KOPT-K1 (cell line): ENCODE data around the gene TMEM263.
A peak's percentile ranks its signal among the peaks of the same experiment; 100 is the strongest.

Experiments
- H3K27ac ChIP-seq: fragments of 200-600 bp; sonication (generic); 2 replicates; pipeline ENCODE4 v1.5.1; 2016; ENCODE audit warnings: antibody characterized with exemption, mild to moderate bottlenecking, low read depth, low read length; ENCODE audit not compliant: poor library complexity, severe bottlenecking
- H3K36me3 ChIP-seq: fragments of 200-600 bp; sonication (generic); 2 replicates; pipeline ENCODE4 v1.5.1; 2017; ENCODE audit warnings: antibody characterized with exemption, mild to moderate bottlenecking, low read length, moderate library complexity; ENCODE audit not compliant: insufficient read depth
- H3K9me3 ChIP-seq: fragments of 200-600 bp; sonication (generic); 2 replicates; pipeline ENCODE4 v1.5.1; 2017; ENCODE audit warnings: antibody characterized with exemption, low read length, mild to moderate bottlenecking; ENCODE audit not compliant: insufficient read depth, poor library complexity, severe bottlenecking

Gene TMEM263

GRCh38 chr12:106964526-106964925 is 8.8 kb downstream of the TMEM263 start:
- Histone ChIP-seq H3K9me3 (no peaks in the 10 kb centered on the region), H3K27ac (no peak overlapping the region), H3K36me3 (peaks cover 47% of the 10 kb centered on the region)

DNA sequence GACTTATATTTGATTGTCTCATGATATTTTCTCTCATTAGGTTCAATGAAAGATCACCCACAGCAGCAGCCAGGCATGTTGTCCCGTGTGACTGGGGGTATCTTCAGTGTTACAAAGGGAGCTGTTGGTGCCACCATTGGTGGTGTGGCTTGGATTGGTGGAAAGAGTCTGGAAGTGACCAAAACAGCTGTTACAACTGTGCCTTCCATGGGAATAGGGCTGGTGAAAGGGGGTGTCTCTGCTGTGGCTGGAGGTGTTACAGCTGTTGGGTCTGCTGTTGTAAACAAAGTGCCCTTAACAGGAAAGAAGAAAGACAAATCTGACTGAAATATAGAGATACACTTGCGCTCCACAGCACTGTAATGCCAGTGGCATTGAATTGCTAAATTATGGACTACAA is 15.4 kb downstream of the TMEM263 start:
- Histone ChIP-seq H3K9me3 (no peaks in the 10 kb centered on the region), H3K36me3 (peaks cover 68% of the 10 kb centered on the region), H3K27ac (no peak overlapping the region)

GRCh38 chr12:106973545-106973944 is 17.8 kb downstream of the TMEM263 start:
- Histone ChIP-seq H3K36me3 (peaks cover 54% of the 10 kb centered on the region), H3K27ac (no peak overlapping the region), H3K9me3 (no peaks in the 10 kb centered on the region)

DNA sequence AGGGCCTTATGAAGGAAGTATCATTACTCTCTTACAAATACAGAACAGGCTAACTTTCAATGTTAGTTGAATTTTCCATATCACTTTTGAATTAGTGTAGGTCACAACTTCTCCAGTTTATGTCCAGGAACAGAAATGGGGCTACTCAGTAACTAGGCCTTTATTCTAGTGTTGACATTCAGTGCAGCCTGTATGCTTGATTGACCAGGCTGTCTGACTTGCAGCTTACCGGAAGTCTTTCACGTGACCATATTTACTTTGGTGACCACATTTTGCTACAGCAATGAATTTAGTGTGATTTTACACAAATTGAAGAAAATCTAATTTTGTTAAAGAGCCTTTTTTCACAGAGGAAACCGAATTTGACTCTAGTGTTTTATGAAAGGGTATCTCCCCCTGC is 18.8 kb downstream of the TMEM263 start:
- H3K27ac ChIP-seq, result no peak overlapping the region
- H3K9me3 ChIP-seq, result no peaks in the 10 kb centered on the region
- peaks cover 49% of the 10 kb centered on the region for H3K36me3 ChIP-seq

GRCh38 chr12:106975098-106975497 is 19.4 kb downstream of the TMEM263 start:
- peaks cover 49% of the 10 kb centered on the region for H3K36me3 ChIP-seq
- no peaks in the 10 kb centered on the region for H3K9me3 ChIP-seq
- no peak overlapping the region for H3K27ac ChIP-seq

DNA sequence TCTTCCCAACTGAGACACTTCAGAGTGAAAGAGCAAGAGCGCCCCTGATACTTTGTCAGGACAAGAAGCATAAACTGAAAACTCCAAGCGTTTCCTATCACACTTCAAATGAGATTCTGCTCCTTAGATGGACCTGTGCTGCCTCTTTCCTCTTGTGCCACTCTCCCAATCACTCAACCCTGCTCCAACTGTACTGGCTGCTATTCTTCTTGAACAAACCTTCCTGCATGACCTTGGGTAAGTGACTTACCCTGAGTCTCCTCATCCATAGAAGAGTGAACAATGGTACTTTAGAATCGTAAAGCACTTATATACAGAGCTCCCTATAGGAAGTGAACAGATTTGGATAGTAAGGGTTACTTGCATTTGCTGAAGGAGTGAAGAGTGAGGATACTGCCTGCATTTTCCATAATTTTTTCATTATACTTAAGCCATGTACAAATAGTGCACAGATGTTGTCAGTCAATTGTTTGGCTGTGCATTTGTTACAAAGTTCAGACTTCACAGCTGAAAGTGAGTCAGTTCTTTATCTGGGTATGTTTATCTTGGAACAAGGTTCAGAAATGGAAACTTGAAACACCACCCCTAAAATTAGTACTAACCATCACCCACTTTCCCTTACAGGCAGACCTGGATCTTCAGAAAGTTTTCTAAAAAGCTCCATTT is 20.4 kb downstream of the TMEM263 start:
- Histone ChIP-seq H3K9me3 (no peaks in the 10 kb centered on the region), H3K36me3 (peaks cover 42% of the 10 kb centered on the region), H3K27ac (no peak overlapping the region)

DNA sequence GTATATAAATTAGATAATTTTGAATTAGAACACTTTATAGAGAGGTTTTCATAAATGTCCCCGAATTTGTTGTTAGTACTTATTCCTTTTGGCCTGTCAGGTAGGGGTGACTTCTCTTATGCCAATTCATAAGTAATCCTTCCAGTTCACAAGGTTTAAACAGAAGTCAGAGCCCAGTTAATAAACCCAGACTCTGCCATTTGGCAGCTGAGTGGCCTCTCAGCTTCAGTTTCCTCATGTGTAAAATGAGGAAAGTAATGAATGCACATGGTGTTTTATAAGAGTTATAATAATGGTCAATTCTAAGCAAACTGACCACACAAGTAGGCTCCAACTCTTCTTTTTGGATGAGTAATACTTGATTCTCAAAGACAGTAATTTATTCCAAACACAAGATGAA is 21.0 kb downstream of the TMEM263 start:
- H3K9me3 ChIP-seq, result no peaks in the 10 kb centered on the region
- no peak overlapping the region for H3K27ac ChIP-seq
- H3K36me3 ChIP-seq, result peaks cover 37% of the 10 kb centered on the region

DNA sequence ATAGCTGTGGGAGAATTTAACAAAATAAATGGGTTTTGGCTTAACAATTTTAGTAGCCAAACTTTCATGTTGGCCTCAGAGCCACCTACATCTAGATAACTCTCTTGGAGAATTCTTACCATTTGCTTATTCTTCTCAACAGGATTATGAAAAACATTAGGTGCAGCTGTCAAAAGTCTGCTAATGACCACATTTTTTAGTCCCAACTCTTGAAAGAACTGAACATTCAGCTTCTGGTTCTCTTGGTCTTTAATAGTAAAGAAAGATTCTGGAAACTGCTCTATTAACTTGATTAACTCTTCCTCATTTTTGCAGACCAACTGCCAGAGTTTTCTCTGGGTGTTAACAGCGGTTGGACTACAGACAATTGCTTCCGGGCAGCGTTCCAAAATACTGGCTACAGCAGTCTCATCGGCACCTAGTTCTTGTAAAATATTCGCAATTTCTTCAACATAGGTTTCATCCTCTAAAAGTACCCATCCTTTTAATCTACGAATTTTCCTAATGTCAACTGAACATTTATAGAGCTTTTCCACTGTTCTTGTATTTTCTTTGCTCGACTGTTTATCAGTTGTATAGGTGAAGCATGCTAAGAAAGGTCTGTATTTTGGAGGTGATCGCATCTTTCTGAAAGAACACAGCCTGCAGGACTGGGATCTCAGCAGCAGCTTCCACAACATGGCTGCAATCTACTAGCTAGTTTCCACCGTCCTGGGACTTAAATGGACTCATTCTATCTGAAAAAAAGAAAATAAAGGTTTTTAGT is 22.5 kb downstream of the TMEM263 start:
- H3K9me3 ChIP-seq, result no peaks in the 10 kb centered on the region
- no peak overlapping the region for H3K27ac ChIP-seq
- peaks cover 21% of the 10 kb centered on the region for H3K36me3 ChIP-seq

GRCh38 chr12:106980944-106981343 is 25.2 kb downstream of the TMEM263 start:
- Histone ChIP-seq H3K27ac (no peak overlapping the region), H3K9me3 (no peaks in the 10 kb centered on the region), H3K36me3 (peaks cover 10% of the 10 kb centered on the region)

DNA sequence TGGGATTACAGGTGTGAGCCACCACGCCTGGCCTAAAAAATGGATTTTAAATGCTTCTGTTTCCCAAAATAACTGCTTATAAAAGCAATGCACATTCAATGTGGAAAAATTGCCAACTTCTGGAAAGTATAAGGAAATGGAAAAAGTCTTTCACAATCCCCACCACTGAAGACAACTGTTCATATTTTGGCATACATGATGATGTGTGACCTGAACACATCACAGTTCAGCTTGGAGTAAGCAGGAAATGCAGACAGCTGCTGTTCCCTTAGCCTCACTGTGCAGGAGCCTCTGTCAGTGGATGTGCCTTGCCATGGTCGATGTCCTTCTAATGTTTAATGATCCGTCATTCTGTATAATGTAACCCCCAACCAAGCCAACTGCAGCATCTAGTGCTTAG is 26.1 kb downstream of the TMEM263 start:
- Histone ChIP-seq H3K36me3 (peaks cover 7% of the 10 kb centered on the region), H3K27ac (no peak overlapping the region), H3K9me3 (no peaks in the 10 kb centered on the region)

DNA sequence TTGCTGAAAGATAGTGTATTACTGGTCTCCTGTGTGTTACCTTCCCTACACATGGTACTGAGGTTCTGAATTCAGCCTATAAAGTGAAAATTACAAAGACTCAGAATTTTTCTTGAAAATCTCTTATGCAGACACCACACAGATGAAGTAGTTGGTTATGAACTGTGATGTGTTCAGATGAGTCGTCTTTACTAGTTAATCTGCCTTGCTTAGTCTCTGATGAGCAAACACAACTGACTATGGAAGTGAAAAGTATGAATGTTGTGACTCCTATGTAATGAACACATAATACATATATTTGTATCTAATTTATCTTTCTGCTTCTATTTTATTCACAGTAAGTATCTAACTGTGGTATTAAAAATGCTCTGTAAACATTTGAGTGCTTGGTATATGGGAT is 26.5 kb downstream of the TMEM263 start:
- Histone ChIP-seq H3K36me3 (peaks cover 7% of the 10 kb centered on the region), H3K27ac (no peak overlapping the region), H3K9me3 (no peaks in the 10 kb centered on the region)

DNA sequence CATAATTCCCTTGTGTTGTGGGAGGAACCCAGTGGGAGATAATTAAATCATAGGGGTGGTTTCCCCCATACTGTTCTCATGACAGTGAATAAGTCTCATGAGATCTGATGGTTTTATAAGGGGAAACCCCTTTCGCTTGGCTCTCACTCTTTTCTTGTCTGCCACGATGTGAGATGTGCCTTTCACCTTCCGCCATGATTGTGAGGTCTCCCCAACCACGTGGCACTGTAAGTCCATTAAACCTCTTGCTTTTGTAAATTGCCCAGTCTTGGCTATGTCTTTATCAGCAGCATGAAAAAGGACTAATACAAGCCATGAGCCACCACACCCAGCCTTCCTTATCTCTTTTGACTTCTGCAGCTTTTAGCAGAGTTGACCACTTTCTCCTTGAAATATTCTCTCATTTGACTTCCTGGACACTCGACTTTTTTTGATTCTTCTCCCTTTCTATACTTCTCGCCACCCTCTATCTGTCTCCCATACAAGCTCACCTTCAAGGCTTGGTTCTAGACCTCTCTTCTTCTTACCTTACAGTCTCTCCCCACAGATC is 29.0 kb downstream of the TMEM263 start:
- no peak overlapping the region for H3K27ac ChIP-seq
- no peaks in the 10 kb centered on the region for H3K9me3 ChIP-seq
- H3K36me3 ChIP-seq, result no peaks in the 10 kb centered on the region

- Histone ChIP-seq H3K36me3 (no peaks in the 10 kb centered on the region), H3K27ac (no peak overlapping the region)
Measured at GRCh38 chr12:106985479-106985878, 29.8 kb downstream of the TMEM263 start.

DNA sequence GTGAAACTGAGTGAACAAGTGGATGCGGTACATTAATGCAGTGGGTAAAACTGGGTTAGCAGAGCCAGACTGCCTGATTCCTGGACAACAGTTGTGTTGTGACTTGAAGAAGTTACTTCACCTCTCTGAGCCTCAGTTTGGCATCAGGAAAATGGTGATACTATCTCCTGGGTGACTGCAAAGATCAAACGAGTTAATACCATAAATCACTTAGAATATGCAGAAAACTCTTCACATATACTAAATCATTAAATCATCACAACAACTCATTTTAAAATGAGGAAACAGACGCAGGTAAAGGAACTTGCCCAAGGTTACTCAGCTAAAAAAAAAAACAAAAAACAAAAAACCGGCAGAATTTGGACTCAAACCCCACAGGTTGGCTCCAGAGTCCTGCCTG is 30.4 kb downstream of the TMEM263 start:
- H3K36me3 ChIP-seq, result no peaks in the 10 kb centered on the region
- H3K9me3 ChIP-seq, result no peaks in the 10 kb centered on the region

More at GRCh38 chr12:106985479-106985878, 29.8 kb downstream of the TMEM263 start:
- no peaks in the 10 kb centered on the region for H3K9me3 ChIP-seq

DNA sequence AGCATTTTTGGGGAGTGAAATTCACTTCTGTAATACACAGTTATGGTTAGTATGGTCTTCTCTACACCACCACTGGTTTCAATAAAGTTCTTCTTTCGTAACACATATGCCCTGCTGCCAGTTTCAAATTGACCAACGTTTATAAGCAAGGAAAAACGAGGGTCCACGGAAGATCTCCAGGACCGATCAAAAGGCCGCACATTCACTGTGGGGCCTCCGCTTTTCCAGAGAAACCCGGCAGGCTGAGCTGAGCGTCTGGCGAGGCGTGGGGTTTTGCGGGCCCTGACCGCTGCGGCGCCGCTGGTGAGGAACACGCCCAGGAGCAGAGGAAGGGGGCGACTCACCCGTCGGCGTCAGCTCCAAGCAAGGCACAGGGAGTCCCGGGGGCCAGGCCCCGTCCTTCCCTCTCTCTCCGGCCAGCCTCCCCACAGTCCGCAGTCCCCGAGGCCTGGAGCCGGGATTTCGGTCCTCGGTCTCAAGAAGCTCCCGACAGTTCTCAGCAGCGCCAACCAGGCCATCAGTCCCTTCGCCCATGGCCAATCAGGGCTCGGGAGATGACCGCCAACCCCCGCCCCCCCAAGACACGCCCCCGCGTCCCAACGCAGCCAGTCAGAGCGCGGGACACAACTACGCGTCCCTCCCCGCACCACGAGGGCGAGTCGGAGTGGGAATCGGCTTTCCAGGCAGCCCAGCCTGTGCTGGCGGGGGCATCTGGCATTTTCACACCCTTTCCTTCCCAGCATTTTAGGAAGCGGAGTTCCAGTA is 31.1 kb downstream of the TMEM263 start, which contains the start of gene MTERF2:
MTERF2 (minus strand) TSS at position 522 of the 765 bp plus-strand sequence. CDS start 8,432 bp downstream, outside the sequence.
- Histone ChIP-seq H3K9me3 (no peaks in the 10 kb centered on the region), H3K27ac (peak within 1 kb of the TSS; percentile 53), H3K36me3 (no peaks in the 10 kb centered on the region)

More for the DNA sequence above, 30.4 kb downstream of the TMEM263 start:
- peak overlapping the region; percentile 53 for H3K27ac ChIP-seq
